Neuronal stem cell (in vitro differentiated cells): ENCODE measurements around the gene MAGEA4.

Source experiments
- DNase-seq: peaks from one replicate; pipeline ENCODE4 v3.0.0-alpha.2; 2013; ENCODE audit warnings: low spot score
- H2AFZ ChIP-seq: one replicate; pipeline ENCODE4 v1.6.1; 2013; ENCODE audit warnings: mild to moderate bottlenecking, low read length, inconsistent platforms
- H2AK5ac ChIP-seq: 2 replicates; pipeline ENCODE4 v1.6.1; 2013; ENCODE audit warnings: low read depth, mild to moderate bottlenecking, inconsistent platforms, low read length, moderate library complexity, mixed read lengths
- H2BK120ac ChIP-seq: 2 replicates; pipeline ENCODE4 v1.6.1; 2013; ENCODE audit warnings: low read depth, mild to moderate bottlenecking, inconsistent platforms, low read length, moderate library complexity, mixed read lengths
- H2BK12ac ChIP-seq: one replicate; pipeline ENCODE4 v1.6.1; 2013; ENCODE audit warnings: low read length, inconsistent platforms
- H2BK15ac ChIP-seq: 2 replicates; pipeline ENCODE4 v1.6.1; 2013; ENCODE audit warnings: mild to moderate bottlenecking, low read length, inconsistent platforms, mixed read lengths
- H2BK5ac ChIP-seq: one replicate; pipeline ENCODE4 v1.6.1; 2013; ENCODE audit warnings: inconsistent platforms, mild to moderate bottlenecking, low read length, moderate library complexity
- H3K14ac ChIP-seq: one replicate; pipeline ENCODE4 v1.6.1; 2013; ENCODE audit warnings: low read length, inconsistent platforms
- H3K18ac ChIP-seq: 2 replicates; pipeline ENCODE4 v1.6.1; 2013; ENCODE audit warnings: low read length, inconsistent platforms
- H3K23ac ChIP-seq: 2 replicates; pipeline ENCODE4 v1.6.1; 2013; ENCODE audit warnings: low read depth, mild to moderate bottlenecking, mixed read lengths, low read length, inconsistent platforms; ENCODE audit not compliant: poor library complexity
- H3K27ac ChIP-seq: replicated peaks from 3 replicates; pipeline ENCODE4 v1.5.1; 2013; ENCODE audit warnings: low read length, inconsistent platforms
- H3K27me3 ChIP-seq, 3 experiments: 2 replicates each; pipeline ENCODE4 v1.6.1; 2013; ENCODE audit warnings: low read length in 3 of 3, mild to moderate bottlenecking in 2 of 3, inconsistent platforms in 1 of 3, low read depth in 1 of 3, mixed read lengths in 1 of 3, moderate library complexity in 1 of 3; ENCODE audit not compliant: control insufficient read depth in 3 of 3, insufficient read depth in 3 of 3
- H3K36me3 ChIP-seq, 2 donors: replicated peaks in 1 of 2; 2 replicates each; pipeline ENCODE4 v1.6.1; 2013; ENCODE audit warnings: low read length in 2 of 2; ENCODE audit not compliant: control insufficient read depth in 2 of 2, insufficient read depth in 2 of 2
- H3K4ac ChIP-seq: 2 replicates; pipeline ENCODE4 v1.6.1; 2013; ENCODE audit warnings: inconsistent platforms, mild to moderate bottlenecking, low read length, moderate library complexity
- H3K4me1 ChIP-seq, 2 donors: 1 replicate in 1 of 2; 2 replicates in 1 of 2; pipeline ENCODE4 v1.6.1; 2013; ENCODE audit warnings: low read length in 2 of 2, low read depth in 1 of 2; ENCODE audit not compliant: control insufficient read depth in 2 of 2, insufficient read depth in 1 of 2
- H3K4me2 ChIP-seq: one replicate; pipeline ENCODE4 v1.6.1; 2013; ENCODE audit warnings: mild to moderate bottlenecking, low read length, inconsistent platforms; ENCODE audit not compliant: insufficient read depth, poor library complexity, severe bottlenecking
- H3K4me3 ChIP-seq, 2 donors: 2 replicates each; pipeline ENCODE4 v1.5.1; 2013; ENCODE audit warnings: low read length in 2 of 2, mild to moderate bottlenecking in 2 of 2, inconsistent platforms in 1 of 2, moderate library complexity in 1 of 2
- H3K79me1 ChIP-seq: one replicate; pipeline ENCODE4 v1.6.1; 2013; ENCODE audit warnings: low read depth, mild to moderate bottlenecking, inconsistent platforms, low read length, moderate library complexity
- H3K9ac ChIP-seq: one replicate; pipeline ENCODE4 v1.6.1; 2013; ENCODE audit warnings: mild to moderate bottlenecking, low read depth, low read length, inconsistent platforms; ENCODE audit not compliant: poor library complexity
- H3K9me3 ChIP-seq, 2 donors: replicated peaks in 1 of 2; 2 replicates each; pipeline versions ENCODE3 to v1.6.1; 2013; ENCODE audit warnings: low read length in 2 of 2, mild to moderate bottlenecking in 2 of 2, inconsistent platforms in 1 of 2, low read depth in 1 of 2, mixed read lengths in 1 of 2, moderate library complexity in 1 of 2; ENCODE audit not compliant: control insufficient read depth in 2 of 2, insufficient read depth in 1 of 2
- H4K8ac ChIP-seq: one replicate; pipeline ENCODE4 v1.6.1; 2013; ENCODE audit warnings: low read depth, mild to moderate bottlenecking, inconsistent platforms, low read length, moderate library complexity
- H4K91ac ChIP-seq: one replicate; pipeline ENCODE4 v1.6.1; 2013; ENCODE audit warnings: low read length, low read depth, mild to moderate bottlenecking, inconsistent platforms; ENCODE audit not compliant: poor library complexity
- WGBS, 2 donors: extraction: QIAGEN DNeasy Blood & Tissue Kit; methylation state at CpG; one replicate each; pipeline ENCODE4 v1.1.7; 2013; ENCODE audit warnings: missing lambda C conversion rate in 2 of 2, mixed read lengths in 1 of 2; ENCODE audit not compliant: insufficient read length in 2 of 2, insufficient replicate concordance in 1 of 2; ENCODE audit errors: extremely low coverage in 2 of 2; 5-methylcytosine and 5-hydroxymethylcytosine counted together

MAGEA4 gene

DNA sequence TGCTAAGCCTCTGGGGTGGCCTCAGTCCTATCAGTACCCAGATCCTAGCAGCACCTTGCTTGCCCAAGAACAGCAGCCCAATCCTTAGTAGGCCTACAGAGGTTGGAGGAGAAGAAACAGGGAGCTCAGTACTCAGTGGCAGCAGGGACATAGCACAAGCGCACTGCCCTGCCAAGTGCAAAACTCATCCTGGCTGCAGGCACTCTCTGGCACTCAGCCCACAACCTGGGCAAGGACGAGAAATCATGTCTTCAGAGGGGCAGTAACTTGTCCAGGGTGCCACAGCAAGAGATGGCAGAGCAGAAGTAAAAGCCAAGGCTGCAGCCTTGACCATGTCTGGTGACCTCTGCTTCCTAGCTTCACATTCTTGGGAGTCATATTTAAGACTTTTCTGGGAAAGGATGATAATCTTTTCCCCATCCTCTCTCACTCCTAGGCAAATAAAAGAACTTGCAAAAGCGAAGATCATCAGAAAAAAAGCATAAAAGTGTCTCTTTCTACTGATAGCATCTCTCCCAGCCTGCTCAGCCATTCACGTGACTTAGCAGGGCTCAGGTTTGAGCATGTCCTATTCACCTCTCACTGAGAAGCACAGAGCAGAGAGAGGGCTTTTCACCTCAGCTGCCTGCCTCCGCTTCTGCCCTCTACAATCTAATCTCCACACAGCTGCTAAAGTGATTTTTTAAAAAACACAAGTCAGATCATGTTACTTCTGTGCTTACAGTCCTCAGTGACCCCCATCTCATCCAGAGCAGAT is 37.2 kb upstream of the MAGEA4 start:
- Histone ChIP-seq H3K9me3 (no peaks in the 10 kb centered on the region), H2BK12ac (no peak overlapping the region), H3K4me2 (no peak overlapping the region), H2AFZ (no peak overlapping the region), H3K9ac (no peak overlapping the region), H2BK15ac (no peak overlapping the region), H3K4ac (no peak overlapping the region), H3K4me3 (no peak overlapping the region), H4K91ac (no peak overlapping the region), H2AK5ac (no peak overlapping the region), H3K27me3 (no peaks in the 10 kb centered on the region), H3K14ac (no peak overlapping the region), H3K4me1 (no peaks in the 10 kb centered on the region), H3K27ac (no peak overlapping the region), H2BK120ac (no peak overlapping the region), H3K36me3 (no peaks in the 10 kb centered on the region), H3K23ac (no peak overlapping the region), H2BK5ac (no peak overlapping the region), H3K18ac (no peak overlapping the region), H4K8ac (no peak overlapping the region), H3K79me1 (no peaks in the 10 kb centered on the region)
- WGBS, 2 donors, result no CpG with 5 or more reads among the region's 5 CpGs
- no peak for DNase-seq

DNA sequence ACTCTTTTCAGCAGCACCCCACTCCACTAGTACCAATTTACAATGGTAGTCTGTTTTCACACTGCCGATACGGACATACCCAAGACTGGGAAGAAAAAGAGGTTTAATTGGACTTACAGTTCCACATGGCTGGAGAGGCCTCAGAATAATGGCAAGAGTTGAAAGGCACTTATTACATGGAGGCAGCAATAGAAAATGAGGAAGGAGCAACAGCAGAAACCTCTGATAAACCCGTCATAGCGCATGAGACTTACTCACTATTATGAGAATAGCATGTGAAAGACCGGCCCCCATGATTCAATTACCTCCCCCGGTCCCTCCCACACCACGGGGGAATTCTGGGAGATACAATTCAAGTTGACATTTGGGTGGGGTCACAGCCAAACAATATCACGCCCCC is 34.1 kb upstream of the MAGEA4 start:
- Histone ChIP-seq H3K4ac (no peak overlapping the region), H3K27me3 (no peaks in the 10 kb centered on the region), H2BK120ac (no peak overlapping the region), H3K9ac (no peak overlapping the region), H3K18ac (no peak overlapping the region), H2AFZ (no peak overlapping the region), H4K91ac (no peak overlapping the region), H2BK15ac (no peak overlapping the region), H3K36me3 (no peaks in the 10 kb centered on the region), H3K14ac (no peak overlapping the region), H2AK5ac (no peak overlapping the region), H2BK5ac (no peak overlapping the region), H2BK12ac (no peak overlapping the region), H3K23ac (no peak overlapping the region), H3K4me3 (no peak overlapping the region), H4K8ac (no peak overlapping the region), H3K79me1 (no peaks in the 10 kb centered on the region), H3K9me3 (no peaks in the 10 kb centered on the region), H3K4me2 (no peak overlapping the region), H3K27ac (no peak overlapping the region), H3K4me1 (no peaks in the 10 kb centered on the region)
- WGBS, 2 donors, result no CpG with 5 or more reads among the region's 8 CpGs
- DNase-seq, result no peak

DNA sequence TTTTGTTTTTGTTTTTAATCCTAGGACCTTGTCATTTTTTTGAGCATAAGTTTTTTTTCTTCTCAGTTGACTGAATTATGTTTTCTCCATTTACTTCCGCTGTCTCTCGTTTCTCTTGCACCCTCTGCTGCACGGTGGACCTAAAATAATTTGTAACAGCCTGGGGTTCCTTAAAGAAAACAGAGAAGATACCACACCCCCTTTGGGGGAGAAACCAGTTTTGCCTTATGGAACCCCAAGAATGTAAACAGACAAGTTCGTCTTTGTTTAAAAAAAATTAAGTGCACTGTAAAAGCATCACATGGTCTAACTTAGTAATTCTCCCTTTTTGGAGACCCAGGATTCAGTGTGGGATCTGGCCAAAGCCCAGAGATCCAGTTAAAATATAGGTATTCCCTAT is 32.8 kb upstream of the MAGEA4 start:
- no CpG with 5 or more reads among the region's 4 CpGs for WGBS, 2 donors
- no peak overlapping the region for H3K4me2 ChIP-seq
- H3K23ac ChIP-seq, result no peak overlapping the region
- H2BK5ac ChIP-seq, result no peak overlapping the region
- no peaks in the 10 kb centered on the region for H3K79me1 ChIP-seq
- H3K14ac ChIP-seq, result no peak overlapping the region
- H4K91ac ChIP-seq, result no peak overlapping the region
- no peaks in the 10 kb centered on the region for H3K27me3 ChIP-seq
- H2BK120ac ChIP-seq, result no peak overlapping the region
- H2AFZ ChIP-seq, result no peak overlapping the region
- no peak overlapping the region for H3K27ac ChIP-seq
- no peak overlapping the region for H2BK15ac ChIP-seq
- H3K4ac ChIP-seq, result no peak overlapping the region
- H3K9me3 ChIP-seq, result no peaks in the 10 kb centered on the region
- H3K4me3 ChIP-seq, result no peak overlapping the region
- no peak overlapping the region for H2AK5ac ChIP-seq
- no peak overlapping the region for H3K18ac ChIP-seq
- H3K4me1 ChIP-seq, result no peaks in the 10 kb centered on the region
- H3K9ac ChIP-seq, result no peak overlapping the region
- H3K36me3 ChIP-seq, result no peaks in the 10 kb centered on the region
- H2BK12ac ChIP-seq, result no peak overlapping the region
- DNase-seq, result no peak
- H4K8ac ChIP-seq, result no peak overlapping the region

DNA sequence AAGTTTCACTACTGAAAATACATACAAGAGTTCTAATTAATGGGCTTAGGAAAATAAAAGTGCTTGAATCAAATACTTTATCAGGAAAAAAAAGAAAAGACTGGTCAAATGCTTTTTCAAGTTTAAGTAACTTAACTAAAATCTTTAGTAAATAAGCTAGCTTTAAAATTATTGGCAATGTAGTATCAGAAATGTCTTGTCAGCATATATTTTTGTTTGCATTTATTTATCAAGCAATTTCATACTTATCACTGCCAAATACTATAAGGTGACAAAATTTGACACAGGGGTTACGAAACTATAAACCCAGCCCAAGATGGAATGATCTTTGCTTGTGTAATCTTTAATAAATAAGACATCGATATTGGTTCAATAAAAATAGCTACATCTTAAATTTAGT is 31.8 kb upstream of the MAGEA4 start:
- Histone ChIP-seq H2BK15ac (no peak overlapping the region), H3K79me1 (no peaks in the 10 kb centered on the region), H3K4me3 (no peak overlapping the region), H2BK120ac (no peak overlapping the region), H3K9me3 (no peaks in the 10 kb centered on the region), H3K36me3 (no peaks in the 10 kb centered on the region), H4K8ac (no peak overlapping the region), H3K4me2 (no peak overlapping the region), H4K91ac (no peak overlapping the region), H2BK12ac (no peak overlapping the region), H3K14ac (no peak overlapping the region), H2AK5ac (no peak overlapping the region), H3K4ac (no peak overlapping the region), H3K9ac (no peak overlapping the region), H2AFZ (no peak overlapping the region), H3K27me3 (no peaks in the 10 kb centered on the region), H3K27ac (no peak overlapping the region), H3K18ac (no peak overlapping the region), H3K4me1 (no peaks in the 10 kb centered on the region), H3K23ac (no peak overlapping the region), H2BK5ac (no peak overlapping the region)
- no peak for DNase-seq
- WGBS, 2 donors, result no CpG with 5 or more reads among the region's 2 CpGs
